Stimulated activated effector memory CD8-positive, alpha-beta T cell treated with anti-CD3 and anti-CD28 coated beads, Interleukin-12 subunit alpha, Interleukin-12 subunit beta, amount 100 ng/mL, for 72 hours (primary cell): ENCODE measurements around the gene GABRR2.
"Not testable (repeated sequence)": the region's sequence is repeated elsewhere in the genome, so short reads cannot be mapped to it uniquely, and the experiment has no call there.

Experiments
- ATAC-seq: fragments of 150-1000 bp; cut with Tn5 transposase; 2 replicates; pipeline ENCODE4 v1.10.0; 2021
- DNase-seq, 2 donors: peaks; one replicate each; pipeline ENCODE4 v3.0.0; 2021 to 2022; ENCODE audit warnings: low spot score in 2 of 2
- H3K27ac Mint-ChIP-seq: one replicate; pipeline ENCODE4 v1.8.0; 2022; ENCODE audit warnings: mild to moderate bottlenecking, mixed read lengths
- H3K36me3 Mint-ChIP-seq: one replicate; pipeline ENCODE4 v1.8.0; 2022; ENCODE audit warnings: mild to moderate bottlenecking, mixed read lengths
- H3K4me1 Mint-ChIP-seq: one replicate; pipeline ENCODE4 v1.8.0; 2022; ENCODE audit warnings: mixed read lengths
- H3K4me3 Mint-ChIP-seq: one replicate; pipeline ENCODE4 v1.8.0; 2022; ENCODE audit warnings: mild to moderate bottlenecking, mixed read lengths
- H3K9me3 Mint-ChIP-seq: one replicate; pipeline ENCODE4 v1.8.0; 2022; ENCODE audit warnings: mixed read lengths

Gene GABRR2

DNA sequence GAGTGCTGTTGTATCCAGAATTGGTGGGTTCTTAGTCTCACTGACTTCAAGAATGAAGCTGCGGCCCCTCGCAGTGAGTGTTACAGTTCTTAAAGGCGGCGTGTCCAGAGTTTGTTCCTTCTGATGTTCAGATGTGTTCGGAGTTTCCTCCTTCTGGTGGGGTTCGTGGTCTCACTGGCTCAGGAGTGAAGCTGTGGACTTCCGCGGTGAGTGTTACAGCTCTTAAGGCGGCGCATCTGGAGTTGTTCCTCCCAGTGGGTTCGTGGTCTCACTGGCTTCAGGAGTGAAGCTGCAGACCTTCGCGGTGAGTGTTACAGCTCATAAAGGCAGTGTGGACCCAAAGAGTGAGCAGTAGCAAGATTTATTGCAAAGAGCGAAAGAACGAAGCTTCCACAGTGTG lies 81.5 kb downstream of the GABRR2 start:
- not testable (repeated sequence) for H3K36me3 Mint-ChIP-seq, H3K4me1 Mint-ChIP-seq, DNase-seq, ATAC-seq, H3K9me3 Mint-ChIP-seq, H3K27ac Mint-ChIP-seq
- peak overlapping the region; percentile 65 for H3K4me3 Mint-ChIP-seq

DNA sequence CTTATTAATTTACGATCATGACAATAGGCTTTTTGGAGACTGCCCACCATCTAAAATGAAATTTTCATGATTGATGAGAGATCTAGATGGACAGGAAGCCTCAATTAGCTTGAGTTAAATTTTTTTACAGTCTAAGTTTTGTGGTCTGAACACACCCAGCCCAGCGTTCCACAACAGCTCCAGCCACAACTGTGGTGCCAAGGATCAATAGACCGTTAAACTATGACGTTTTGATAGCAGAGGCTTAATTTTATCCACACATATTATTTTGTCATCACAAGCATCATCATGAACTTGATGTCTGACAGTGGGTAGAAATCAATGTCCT lies 92.4 kb downstream of the GABRR2 start:
- H3K27ac Mint-ChIP-seq = no peak overlapping the region
- no peak overlapping the region for H3K4me3 Mint-ChIP-seq
- ATAC-seq (no peak), DNase-seq (no peak)
- H3K36me3 Mint-ChIP-seq = no peaks in the 10 kb centered on the region
- no peaks in the 10 kb centered on the region for H3K4me1 Mint-ChIP-seq
- H3K9me3 Mint-ChIP-seq = no peaks in the 10 kb centered on the region

DNA sequence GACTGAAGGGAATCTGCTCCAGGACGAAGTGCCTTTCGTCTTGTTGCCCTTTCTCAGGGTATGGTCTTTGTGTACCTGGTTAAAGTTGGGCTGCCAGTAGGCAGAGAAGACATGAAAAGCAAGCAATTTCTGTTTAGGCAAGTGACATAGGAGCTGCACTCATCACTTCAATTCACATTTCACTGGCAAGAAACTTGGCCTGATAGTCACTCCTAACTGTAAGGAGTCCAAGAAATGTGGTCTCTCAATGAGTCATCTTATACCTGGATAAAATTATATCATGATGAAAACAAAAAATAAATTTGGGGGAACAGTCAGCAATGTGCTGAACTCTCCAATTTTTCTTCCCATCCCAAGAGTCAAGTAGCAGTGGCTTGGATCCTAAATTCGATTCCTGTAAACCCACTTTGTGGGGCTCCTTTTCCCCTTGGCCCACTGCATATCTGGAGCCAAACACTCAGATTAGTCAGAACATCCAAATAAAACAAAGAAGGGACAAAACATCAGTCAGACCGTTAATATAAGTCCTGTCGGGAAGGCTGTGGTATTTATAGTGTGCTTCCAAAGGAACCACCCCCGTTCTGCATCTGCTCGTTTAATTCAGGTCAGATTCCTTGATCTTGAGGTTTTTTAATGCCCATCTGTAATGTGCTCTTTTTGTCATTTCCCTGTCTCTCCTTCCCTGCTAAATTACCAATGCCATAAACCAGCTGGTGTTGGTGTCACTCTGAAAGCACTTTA lies 93.0 kb downstream of the GABRR2 start:
- ATAC-seq (no peak), DNase-seq (no peak)
- Mint-ChIP-seq H3K4me3 (no peak overlapping the region), H3K27ac (no peak overlapping the region), H3K36me3 (no peaks in the 10 kb centered on the region), H3K4me1 (no peaks in the 10 kb centered on the region), H3K9me3 (no peaks in the 10 kb centered on the region)

DNA sequence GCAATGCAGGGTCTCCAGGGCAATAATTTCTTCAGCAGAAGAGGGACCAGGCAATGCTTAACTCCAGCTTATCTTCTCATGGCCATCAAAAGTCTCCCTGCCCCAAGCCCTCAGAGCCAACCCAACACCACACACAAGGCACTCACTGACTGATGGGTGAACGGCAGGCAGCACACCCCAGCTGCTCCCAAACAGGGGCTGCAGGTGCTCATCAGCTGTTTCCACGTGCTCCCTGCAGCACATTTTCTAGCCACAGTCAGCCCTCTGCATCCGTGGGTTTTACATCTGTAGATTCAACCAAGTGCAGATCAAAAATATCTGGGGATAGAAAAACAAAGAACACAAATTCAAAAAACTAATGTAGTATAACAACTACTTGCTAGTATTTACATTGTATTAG lies 94.0 kb downstream of the GABRR2 start:
- no peaks in the 10 kb centered on the region for H3K9me3 Mint-ChIP-seq
- ATAC-seq = no peak
- DNase-seq = peak in 1 of 2 donors; percentile 18
- no peak overlapping the region for H3K4me3 Mint-ChIP-seq
- H3K4me1 Mint-ChIP-seq = no peaks in the 10 kb centered on the region
- no peaks in the 10 kb centered on the region for H3K36me3 Mint-ChIP-seq
- no peak overlapping the region for H3K27ac Mint-ChIP-seq

DNA sequence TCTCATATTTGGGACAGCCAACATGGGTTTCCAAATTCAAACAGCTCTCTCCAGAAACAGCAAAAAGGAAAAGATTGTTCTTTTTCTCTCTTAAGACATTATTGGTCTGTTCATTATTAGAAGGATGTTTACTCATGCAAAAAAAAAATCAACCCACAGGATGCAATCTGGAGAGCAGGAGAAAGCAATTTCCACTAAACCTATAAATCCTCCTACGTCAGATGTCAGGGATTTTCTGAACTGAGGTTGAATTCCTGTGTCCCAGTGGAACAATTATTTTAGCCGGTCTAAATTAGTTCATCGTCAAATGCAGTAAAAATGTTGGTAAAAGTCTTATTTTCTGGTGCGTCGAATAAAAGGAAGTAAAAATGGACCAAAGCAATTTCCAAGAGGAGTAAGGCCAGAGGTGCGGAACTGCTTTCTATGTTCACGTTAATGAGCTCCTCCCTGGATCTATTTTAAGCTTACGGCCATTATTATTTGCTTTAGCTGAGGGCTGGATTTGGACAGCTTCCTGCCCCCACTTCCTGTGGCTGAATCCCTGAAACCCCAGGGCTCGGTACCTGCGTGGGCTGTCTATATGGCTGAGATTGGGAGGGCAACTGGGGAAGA lies 97.7 kb downstream of the GABRR2 start, which contains the start of gene GABRR1:
Gene GABRR1 (minus strand): TSS at position 60 of the 612 bp plus-strand sequence. CDS start 36 bp downstream, at position 24.
- no peak for DNase-seq
- no peak for ATAC-seq
- no peak within 1 kb of the TSS for H3K27ac Mint-ChIP-seq

DNA sequence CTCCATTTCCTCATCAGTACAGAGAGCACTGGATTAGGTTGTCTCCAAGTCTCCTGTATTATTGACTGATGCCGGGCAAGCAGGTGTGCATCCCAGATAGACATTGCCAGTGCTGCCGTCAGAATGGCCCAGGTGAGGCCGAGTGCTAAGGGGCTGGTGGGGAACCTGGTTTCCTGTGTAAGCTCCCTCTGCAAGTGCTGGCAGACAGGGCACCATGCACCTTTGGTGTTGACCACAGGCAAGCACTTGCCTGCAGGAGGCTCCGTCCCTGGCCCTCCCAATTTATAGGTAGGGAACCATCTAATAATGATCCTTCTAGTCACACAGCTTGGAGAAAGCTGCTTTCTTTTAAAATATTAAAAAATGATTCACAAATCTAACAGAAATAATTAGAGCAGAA lies 98.7 kb downstream of the GABRR2 start:
- no peak overlapping the region for H3K27ac Mint-ChIP-seq
- H3K36me3 Mint-ChIP-seq = no peaks in the 10 kb centered on the region
- H3K4me3 Mint-ChIP-seq = no peak overlapping the region
- DNase-seq (no peak), ATAC-seq (no peak)
- H3K4me1 Mint-ChIP-seq = no peaks in the 10 kb centered on the region
- H3K9me3 Mint-ChIP-seq = no peaks in the 10 kb centered on the region

More for the DNA sequence above, 97.7 kb downstream of the GABRR2 start, which contains the start of gene GABRR1:
- H3K9me3 Mint-ChIP-seq = no peaks in the 10 kb centered on the region
- no peak within 1 kb of the TSS for H3K4me3 Mint-ChIP-seq
- no peaks in the 10 kb centered on the region for H3K4me1 Mint-ChIP-seq
- H3K36me3 Mint-ChIP-seq = no peaks in the 10 kb centered on the region

DNA sequence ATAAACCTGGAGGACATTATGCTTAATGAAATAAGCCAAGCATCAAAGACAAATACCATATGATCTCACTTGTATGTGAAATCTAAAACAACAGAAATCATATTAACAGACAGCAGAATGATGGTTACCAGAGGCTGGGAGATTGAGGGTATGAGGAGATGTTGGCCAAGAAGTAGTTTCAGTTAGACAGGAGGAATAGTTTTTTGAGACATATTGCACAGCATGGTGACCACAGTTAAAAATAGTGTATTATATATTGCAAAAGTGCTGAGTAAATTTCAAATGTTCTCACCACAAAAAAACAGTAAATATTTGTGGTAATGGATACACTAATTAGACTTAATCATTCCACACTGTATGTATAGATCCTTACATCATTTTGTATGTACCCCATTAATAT lies 99.7 kb downstream of the GABRR2 start:
- Mint-ChIP-seq H3K36me3 (no peaks in the 10 kb centered on the region), H3K27ac (no peak overlapping the region), H3K4me3 (no peak overlapping the region), H3K4me1 (no peaks in the 10 kb centered on the region), H3K9me3 (no peaks in the 10 kb centered on the region)
- ATAC-seq (no peak), DNase-seq (no peak)

DNA sequence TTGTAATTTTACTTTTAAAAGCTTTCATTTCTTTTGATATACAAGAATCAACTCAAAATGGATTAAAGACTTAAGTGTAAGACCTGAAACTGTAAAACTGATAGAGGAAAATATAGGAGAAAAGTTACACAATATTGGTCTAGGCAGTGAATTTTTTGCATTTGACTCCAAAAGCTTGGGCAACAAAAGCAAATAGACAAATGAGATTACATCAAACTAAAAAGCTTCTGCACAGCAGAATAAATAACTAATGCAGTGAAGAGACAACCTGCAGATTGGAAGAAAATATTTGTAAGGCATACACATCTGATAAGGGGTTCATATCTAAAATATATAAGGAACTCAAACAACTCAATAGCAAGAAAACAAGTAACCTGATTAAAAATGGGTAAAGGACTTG lies 100.9 kb downstream of the GABRR2 start:
- DNase-seq (no peak), ATAC-seq (no peak)
- Mint-ChIP-seq H3K27ac (no peak overlapping the region), H3K36me3 (no peaks in the 10 kb centered on the region), H3K9me3 (no peaks in the 10 kb centered on the region), H3K4me3 (no peak overlapping the region), H3K4me1 (no peaks in the 10 kb centered on the region)

DNA sequence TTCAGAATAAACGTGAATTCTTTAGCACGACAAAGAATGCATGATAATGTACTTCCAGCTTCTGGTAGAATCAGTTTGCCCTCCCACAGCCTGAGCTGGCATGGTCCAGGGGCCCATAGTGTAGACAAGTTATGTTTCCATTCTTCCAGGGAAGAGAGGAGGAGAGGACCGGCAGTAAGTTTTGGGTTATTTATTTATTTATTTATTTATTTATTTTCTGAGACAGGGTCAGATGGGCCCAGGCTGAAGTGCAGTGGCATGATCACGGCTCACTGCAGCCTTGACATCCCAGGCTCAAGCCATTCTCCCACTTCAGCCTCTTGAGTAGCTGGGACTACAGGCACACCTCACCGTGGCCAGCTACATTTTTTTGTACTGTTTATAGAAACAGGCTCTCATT lies 102.6 kb downstream of the GABRR2 start:
- no peaks in the 10 kb centered on the region for H3K4me1 Mint-ChIP-seq
- DNase-seq (no peak), ATAC-seq (no peak)
- no peaks in the 10 kb centered on the region for H3K36me3 Mint-ChIP-seq
- H3K27ac Mint-ChIP-seq = no peak overlapping the region
- H3K9me3 Mint-ChIP-seq = no peaks in the 10 kb centered on the region
- H3K4me3 Mint-ChIP-seq = no peak overlapping the region

DNA sequence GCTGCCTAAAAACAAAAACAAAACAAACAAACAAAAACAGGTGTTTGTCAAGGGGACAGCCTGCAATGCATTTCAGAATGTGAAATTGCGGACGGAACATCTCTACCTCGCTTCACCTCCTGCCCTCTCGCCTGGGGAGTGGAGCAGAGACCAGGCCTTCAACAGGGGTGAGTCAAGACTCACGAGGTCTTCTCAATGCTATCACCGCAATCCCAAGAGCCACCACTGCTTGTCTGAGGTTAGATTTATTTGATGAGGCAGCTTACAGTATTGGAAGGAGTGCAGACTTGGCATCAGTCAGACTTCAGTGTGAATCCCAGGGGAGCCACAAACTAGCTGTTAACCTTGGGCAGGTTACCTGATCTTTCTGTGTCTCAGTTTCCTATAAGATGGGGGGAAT lies 105.6 kb downstream of the GABRR2 start:
- ATAC-seq = no peak
- H3K9me3 Mint-ChIP-seq = no peaks in the 10 kb centered on the region

DNA sequence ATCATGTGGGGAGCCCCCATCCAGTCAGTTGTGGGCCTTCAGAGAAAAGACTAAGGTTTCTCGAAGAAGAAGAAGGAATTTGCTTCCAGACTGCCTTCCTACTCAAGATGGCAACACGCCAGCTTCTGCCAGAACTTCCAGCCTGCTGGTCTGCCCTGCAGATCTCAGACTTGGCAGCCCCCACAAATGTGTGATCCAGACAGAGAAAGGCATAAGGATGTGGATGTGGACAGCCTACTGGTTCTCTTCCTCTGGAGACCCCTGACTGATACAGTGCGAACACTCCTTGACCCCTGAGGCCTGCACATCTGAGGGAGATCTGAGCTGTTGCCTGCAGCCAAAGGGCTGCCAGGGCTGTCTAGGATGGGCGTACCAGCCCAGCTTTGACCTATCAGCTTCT lies 106.5 kb downstream of the GABRR2 start:
- ATAC-seq = no peak
- peak in 1 of 2 donors; percentile 33 for DNase-seq
- Mint-ChIP-seq H3K9me3 (no peaks in the 10 kb centered on the region), H3K27ac (no peak overlapping the region), H3K4me3 (no peak overlapping the region), H3K36me3 (no peaks in the 10 kb centered on the region), H3K4me1 (no peaks in the 10 kb centered on the region)

More for the DNA sequence above, 105.6 kb downstream of the GABRR2 start:
- peak in 1 of 2 donors; percentile 39 for DNase-seq
- Mint-ChIP-seq H3K36me3 (no peaks in the 10 kb centered on the region), H3K4me3 (no peak overlapping the region), H3K4me1 (no peaks in the 10 kb centered on the region), H3K27ac (no peak overlapping the region)
